Muscle of leg (tissue), 11 donors: ENCODE data around the gene DGKQ. TPM values are rescaled to one million over a fixed set of nuclear protein-coding genes. Genes with fewer than 3 reads are reported as not detected.

ENCODE experiments used
- DNase-seq: peaks from one replicate; pipeline ENCODE4 v3.0.0; 2013
- H3K27ac ChIP-seq: one replicate; pipeline ENCODE4 v1.5.1; 2013; ENCODE audit warnings: mild to moderate bottlenecking, low read length, control low read depth
- H3K27me3 ChIP-seq: one replicate; pipeline ENCODE4 v1.6.1; 2013; ENCODE audit warnings: low read length; ENCODE audit not compliant: control insufficient read depth, insufficient read depth
- H3K36me3 ChIP-seq: one replicate; pipeline ENCODE4 v1.6.1; 2013; ENCODE audit warnings: low read length; ENCODE audit not compliant: control insufficient read depth, insufficient read depth
- H3K4me1 ChIP-seq: one replicate; pipeline ENCODE4 v1.6.1; 2013; ENCODE audit warnings: low read length; ENCODE audit not compliant: control insufficient read depth, insufficient read depth
- H3K4me3 ChIP-seq: one replicate; pipeline ENCODE4 v1.5.1; 2013; ENCODE audit warnings: low read length, control low read depth
- H3K9me3 ChIP-seq: replicated peaks from 2 replicates; pipeline ENCODE4 v1.6.1; 2013; ENCODE audit warnings: low read depth, low read length; ENCODE audit not compliant: control insufficient read depth
- WGBS: methylation state at CpG from one replicate; pipeline ENCODE4 v1.1.5; 2013; ENCODE audit warnings: missing lambda C conversion rate; ENCODE audit not compliant: insufficient coverage; 5-methylcytosine and 5-hydroxymethylcytosine counted together
- polyA plus RNA-seq, 8 donors: library from polyadenylated mRNA; unstranded; fragments of 120-200 nt; gene quantifications; one replicate each; pipeline versions ENCODE4 v1.2.1 to v1.2.3, GENCODE V29; 2013; ENCODE audit warnings: inconsistent platforms in 1 of 8, low replicate concordance in 1 of 8; ENCODE audit not compliant: insufficient read length in 8 of 8, insufficient read depth in 1 of 8
- total RNA-seq: library from RNA; stranded (reverse); fragments of 120-200 nt; gene quantifications from one replicate; pipeline ENCODE4 v1.2.4, GENCODE V29; 2013

DGKQ gene
- total and polyA plus RNA-seq, 9 donors: 3.9 to 7.8 (median 4.7) TPM

- H3K4me1 ChIP-seq: no peaks in the 10 kb centered on the region
- WGBS: no CpG with 5 or more reads among the region's 2 CpGs
Measured at GRCh38 chr4:917992-918391, 55.4 kb downstream of the DGKQ start.

GRCh38 chr4:917466-917865, 55.9 kb downstream of the DGKQ start:
- Histone ChIP-seq H3K9me3 (no peaks in the 10 kb centered on the region), H3K36me3 (peaks cover 7% of the 10 kb centered on the region), H3K4me1 (no peaks in the 10 kb centered on the region), H3K4me3 (no peak overlapping the region), H3K27me3 (no peaks in the 10 kb centered on the region), H3K27ac (no peak overlapping the region)
- DNase-seq: no peak
- WGBS: no CpG with 5 or more reads among the region's 7 CpGs

More at GRCh38 chr4:917992-918391, 55.4 kb downstream of the DGKQ start:
- Histone ChIP-seq H3K27me3 (no peaks in the 10 kb centered on the region), H3K4me3 (no peak overlapping the region), H3K36me3 (peaks cover 3% of the 10 kb centered on the region), H3K9me3 (no peaks in the 10 kb centered on the region), H3K27ac (no peak overlapping the region)
- no peak for DNase-seq

GRCh38 chr4:915595-915994, 57.8 kb downstream of the DGKQ start:
- WGBS: 11% methylated on average over 4 of the region's 8 CpGs
- Histone ChIP-seq H3K9me3 (no peaks in the 10 kb centered on the region), H3K4me1 (no peaks in the 10 kb centered on the region), H3K27ac (no peak overlapping the region), H3K27me3 (no peaks in the 10 kb centered on the region), H3K4me3 (no peak overlapping the region), H3K36me3 (peaks cover 25% of the 10 kb centered on the region)
- DNase-seq: peak; percentile 37

- no peak overlapping the region for H3K27ac ChIP-seq
- WGBS: 50% methylated on average over 11 of the region's 20 CpGs
- DNase-seq: peak; percentile 30
- H3K9me3 ChIP-seq: no peaks in the 10 kb centered on the region
- peaks cover 26% of the 10 kb centered on the region for H3K36me3 ChIP-seq
- H3K4me1 ChIP-seq: peaks cover 4% of the 10 kb centered on the region
- H3K4me3 ChIP-seq: no peak overlapping the region
- H3K27me3 ChIP-seq: no peaks in the 10 kb centered on the region
Measured at GRCh38 chr4:915041-915474, 58.3 kb downstream of the DGKQ start.

- Histone ChIP-seq H3K27ac (no peak overlapping the region), H3K4me1 (peaks cover 7% of the 10 kb centered on the region), H3K36me3 (peaks cover 30% of the 10 kb centered on the region), H3K9me3 (no peaks in the 10 kb centered on the region), H3K27me3 (no peaks in the 10 kb centered on the region), H3K4me3 (no peak overlapping the region)
- WGBS: 74% methylated on average over 15 of the region's 21 CpGs
- no peak for DNase-seq
Measured at GRCh38 chr4:914531-914930, 58.8 kb downstream of the DGKQ start.

- Histone ChIP-seq H3K4me1 (peaks cover 7% of the 10 kb centered on the region), H3K9me3 (no peaks in the 10 kb centered on the region), H3K27me3 (no peaks in the 10 kb centered on the region), H3K36me3 (peaks cover 35% of the 10 kb centered on the region), H3K4me3 (no peak overlapping the region), H3K27ac (no peak overlapping the region)
- no peak for DNase-seq
- 86% methylated on average over 1 of the region's 4 CpGs for WGBS
Measured at GRCh38 chr4:913280-913618, 60.1 kb downstream of the DGKQ start.

GRCh38 chr4:912548-913279, 60.7 kb downstream of the DGKQ start:
- no peaks in the 10 kb centered on the region for H3K27me3 ChIP-seq
- peaks cover 7% of the 10 kb centered on the region for H3K4me1 ChIP-seq
- H3K27ac ChIP-seq: no peak overlapping the region
- H3K36me3 ChIP-seq: peaks cover 35% of the 10 kb centered on the region
- DNase-seq: no peak
- H3K9me3 ChIP-seq: no peaks in the 10 kb centered on the region
- no peak overlapping the region for H3K4me3 ChIP-seq
- WGBS: 85% methylated on average over 19 of the region's 19 CpGs

- H3K9me3 ChIP-seq: no peaks in the 10 kb centered on the region
- WGBS: 86% methylated on average over 27 of the region's 29 CpGs
- no peak overlapping the region for H3K27ac ChIP-seq
- no peak overlapping the region for H3K4me3 ChIP-seq
- H3K4me1 ChIP-seq: peaks cover 7% of the 10 kb centered on the region
- no peak for DNase-seq
- no peaks in the 10 kb centered on the region for H3K27me3 ChIP-seq
- H3K36me3 ChIP-seq: peaks cover 39% of the 10 kb centered on the region
Measured at GRCh38 chr4:911871-912490, 61.4 kb downstream of the DGKQ start.

- Histone ChIP-seq H3K27me3 (no peaks in the 10 kb centered on the region), H3K4me1 (peaks cover 7% of the 10 kb centered on the region), H3K4me3 (no peak overlapping the region), H3K36me3 (peaks cover 39% of the 10 kb centered on the region), H3K9me3 (no peaks in the 10 kb centered on the region), H3K27ac (no peak overlapping the region)
- no peak for DNase-seq
- 94% methylated on average over 22 of the region's 23 CpGs for WGBS
Measured at GRCh38 chr4:911221-911751, 62.1 kb downstream of the DGKQ start.

GRCh38 chr4:910366-911091, 62.8 kb downstream of the DGKQ start:
- WGBS: 94% methylated on average over 23 of the region's 26 CpGs
- H3K4me3 ChIP-seq: no peak overlapping the region
- H3K27ac ChIP-seq: no peak overlapping the region
- H3K9me3 ChIP-seq: no peaks in the 10 kb centered on the region
- peaks cover 7% of the 10 kb centered on the region for H3K4me1 ChIP-seq
- peaks cover 39% of the 10 kb centered on the region for H3K36me3 ChIP-seq
- H3K27me3 ChIP-seq: no peaks in the 10 kb centered on the region
- no peak for DNase-seq
